Pancreas (tissue), 10 donors: ENCODE data around the gene GBX1. TPM values are rescaled to one million over a fixed set of nuclear protein-coding genes. Genes with fewer than 3 reads are reported as not detected.

Experiments used
- ATAC-seq, 4 donors: fragments of 200-7000 bp; cut with Tn5 transposase; one replicate each; pipeline versions ENCODE4 v1.8.0 to v1.9.1; 2020; ENCODE audit warnings: mild to moderate bottlenecking in 4 of 4, moderate library complexity in 4 of 4
- DNase-seq, 6 donors: peaks; one replicate each; pipeline ENCODE4 v3.0.0-alpha.2; 2020
- FAIRE-seq: peaks from 2 replicates; lab custom pipeline; 2012; peaks lifted over from hg19 to GRCh38; lab: Jason Lieb, UNC
- H3K27ac ChIP-seq, 4 donors: fragments of 200-600 bp; sonication (generic); 1 replicate in 3 of 4; 2 replicates in 1 of 4; pipeline versions ENCODE4 v1.5.0 to v1.8.0; 2020
- H3K27me3 ChIP-seq, 4 donors: fragments of 200-600 bp; one replicate each; pipeline ENCODE4 v1.8.0; 2021
- H3K36me3 ChIP-seq, 3 donors: fragments of 200-600 bp; sonication (generic) in 1 of 3; one replicate each; pipeline versions ENCODE4 v1.5.0 to v1.8.0; 2020 to 2021
- H3K4me1 ChIP-seq, 3 donors: fragments of 200-600 bp; one replicate each; pipeline ENCODE4 v1.8.0; 2021
- H3K4me3 ChIP-seq, 4 donors: fragments of 200-600 bp; sonication (generic) in 2 of 4; one replicate each; pipeline versions ENCODE4 v1.5.0 to v1.8.0; 2020 to 2021
- H3K9me3 ChIP-seq, 4 donors: fragments of 200-600 bp; one replicate each; pipeline ENCODE4 v1.8.0; 2021
- CTCF ChIP-seq, 4 donors: fragments of 200-600 bp; sonication (generic) in 3 of 4; IDR thresholded peaks; one replicate each; pipeline versions ENCODE4 v1.5.0 to v1.8.0; 2021; ENCODE audit warnings: antibody characterized with exemption in 4 of 4
- WGBS, 2 donors: extraction: QIAGEN DNeasy Blood & Tissue Kit; methylation state at CpG; one replicate each; pipeline ENCODE4 v1.1.7; 2013; 5-methylcytosine and 5-hydroxymethylcytosine counted together
- intact Hi-C, 3 donors: fragments of 100-400 bp; cut with DNase I; formaldehyde crosslinking; loops; one replicate each; pipeline versions ENCODE4 v1.11.1 to v1.14.2; 2022
- polyA plus RNA-seq, 2 donors: library from polyadenylated mRNA; stranded (reverse); fragments of 200-250 nt; gene quantifications; one replicate each; pipeline ENCODE4 v1.2.3, GENCODE V29; 2013
- total RNA-seq, 6 donors: library from RNA; stranded (reverse); fragmentation: NEBNext Ultra II Directional in 4 of 6; extraction: Animal tissue kit (Norgen Biotek cat#: 25700) in 4 of 6; gene quantifications; one replicate each; pipeline versions ENCODE4 v1.2.1 to v1.2.4, GENCODE V29; 2021 to 2023
- donor health status: healthy with polysubstance abuse.
- donor health status: DM: no; HTN: no; CAD: no; lungs with moderate emphysema.
- donor health status: DM: no; HTN: no; CAD: no.
- donor health status: control.
- donor health status: control.
- donor health status: Bipolar disorder and iron deficiency.
- donor health status: DM: yes; HTN: yes; CAD: no.
- donor health status: DM: no; HTN: no; CAD: no.
- donor health status: DM: no; HTN: no; CAD: no.
- donor health status: DM: yes; HTN: yes; CAD: no.

GBX1 gene
- total and polyA plus RNA-seq, 8 donors, result not detected

GRCh38 chr7:151135525-151135845 is 32.0 kb downstream of the GBX1 start:
- peaks cover 0 to 33% (median 0%) of the 10 kb centered on the region in 3 donors for H3K36me3 ChIP-seq
- no peaks in the 10 kb centered on the region for H3K27me3 ChIP-seq
- H3K27ac ChIP-seq, result no peak overlapping the region
- intact Hi-C loops, result no loop called here
- WGBS, 2 donors, result 93 to 94% methylated on average over 5 of the region's 5 CpGs
- no peak for ATAC-seq
- H3K4me1 ChIP-seq, result no peaks in the 10 kb centered on the region
- H3K4me3 ChIP-seq, result no peak overlapping the region
- DNase-seq, result peak in 1 of 6 donors; percentile 27
- no peaks in the 10 kb centered on the region for H3K9me3 ChIP-seq
- no peak for TF ChIP-seq CTCF (IDR thresholded peaks at IDR 0.05)
- FAIRE-seq, result no peak

GRCh38 chr7:151134743-151135524 is 32.6 kb downstream of the GBX1 start:
- FAIRE-seq (no peak), ATAC-seq (no peak), DNase-seq (peak in 3 of 6 donors; percentile 1 to 33 (median 12))
- TF ChIP-seq CTCF (IDR thresholded peaks at IDR 0.05), result no peak
- H3K4me3 ChIP-seq, result no peak overlapping the region
- H3K27ac ChIP-seq, result no peak overlapping the region
- H3K4me1 ChIP-seq, result no peaks in the 10 kb centered on the region
- peaks cover 0 to 37% (median 0%) of the 10 kb centered on the region in 3 donors for H3K36me3 ChIP-seq
- 93 to 96% methylated on average over 14 of the region's 14 CpGs for WGBS, 2 donors
- no peaks in the 10 kb centered on the region for H3K27me3 ChIP-seq
- intact Hi-C loops, result no loop called here
- H3K9me3 ChIP-seq, result no peaks in the 10 kb centered on the region

GRCh38 chr7:151133986-151134742 is 33.3 kb downstream of the GBX1 start:
- intact Hi-C loops, result no loop called here

GRCh38 chr7:151133266-151133985 is 34.1 kb downstream of the GBX1 start:
- H3K36me3 ChIP-seq, result peaks cover 0 to 52% (median 0%) of the 10 kb centered on the region in 3 donors
- H3K27me3 ChIP-seq, result no peaks in the 10 kb centered on the region
- TF ChIP-seq CTCF (IDR thresholded peaks at IDR 0.05), result no peak
- intact Hi-C loops, result no loop called here
- peak in 2 of 6 donors; percentile 1 to 29 for DNase-seq
- WGBS, 2 donors, result 92 to 97% methylated on average over 15 to 16 of the region's 16 CpGs
- H3K27ac ChIP-seq, result no peak overlapping the region
- no peak for FAIRE-seq
- H3K4me3 ChIP-seq, result no peak overlapping the region
- ATAC-seq, result no peak
- H3K4me1 ChIP-seq, result no peaks in the 10 kb centered on the region
- H3K9me3 ChIP-seq, result no peaks in the 10 kb centered on the region

More at GRCh38 chr7:151133986-151134742, 33.3 kb downstream of the GBX1 start:
- 89 to 94% methylated on average over 24 of the region's 24 CpGs for WGBS, 2 donors
- ATAC-seq (no peak), FAIRE-seq (no peak), DNase-seq (peak in 3 of 6 donors; percentile 2 to 69 (median 11))
- no peaks in the 10 kb centered on the region for H3K27me3 ChIP-seq
- no peak overlapping the region for H3K4me3 ChIP-seq
- peaks cover 0 to 45% (median 0%) of the 10 kb centered on the region in 3 donors for H3K36me3 ChIP-seq
- no peaks in the 10 kb centered on the region for H3K4me1 ChIP-seq
- no peak overlapping the region for H3K27ac ChIP-seq
- TF ChIP-seq CTCF (IDR thresholded peaks at IDR 0.05), result no peak
- H3K9me3 ChIP-seq, result no peaks in the 10 kb centered on the region
